Stimulated activated CD8-positive, alpha-beta memory T cell treated with anti-CD3 and anti-CD28 coated beads, Interleukin-15, amount 100 ng/mL, for 24 hours (primary cell): Measurements from ENCODE around the gene INTS1.

Experiments used
- DNase-seq: peaks from one replicate; pipeline ENCODE4 v3.0.0-alpha.2; 2020; ENCODE audit warnings: low read depth

The INTS1 gene

GRCh38 chr7:1542841-1543747 is 38.9 kb upstream of the INTS1 start:
- no peak for DNase-seq

GRCh38 chr7:1542329-1542728 is 38.1 kb upstream of the INTS1 start:
- DNase-seq, result no peak

- DNase-seq, result no peak
These were observed 37.4 kb upstream of the INTS1 start for GRCh38 chr7:1541431-1542162.

- DNase-seq, result no peak
These were observed 36.6 kb upstream of the INTS1 start for GRCh38 chr7:1540776-1541271.

- no peak for DNase-seq
These were observed 35.9 kb upstream of the INTS1 start for GRCh38 chr7:1539882-1540775.

GRCh38 chr7:1539181-1539881 is 35.1 kb upstream of the INTS1 start:
- no peak for DNase-seq

- no peak for DNase-seq
These were observed 34.5 kb upstream of the INTS1 start for GRCh38 chr7:1538544-1539180.

- DNase-seq, result no peak
These were observed 33.6 kb upstream of the INTS1 start for GRCh38 chr7:1537535-1538412.

- no peak for DNase-seq
These were observed 32.8 kb upstream of the INTS1 start for GRCh38 chr7:1536743-1537534.

- DNase-seq, result no peak
These were observed 32.2 kb upstream of the INTS1 start for GRCh38 chr7:1536455-1536742.

GRCh38 chr7:1535701-1536454 is 31.7 kb upstream of the INTS1 start:
- DNase-seq, result no peak

- no peak for DNase-seq
These were observed 30.9 kb upstream of the INTS1 start for GRCh38 chr7:1535100-1535458.

- DNase-seq, result no peak
These were observed 30.3 kb upstream of the INTS1 start for GRCh38 chr7:1534330-1535099.

- DNase-seq, result no peak
These were observed 29.5 kb upstream of the INTS1 start for GRCh38 chr7:1533547-1534329.

GRCh38 chr7:1533255-1533546 is 29.0 kb upstream of the INTS1 start:
- DNase-seq, result no peak

GRCh38 chr7:1532456-1533254 is 28.5 kb upstream of the INTS1 start:
- no peak for DNase-seq
